ENCODE results near the gene SIT1.

SIT1 gene

GRCh38 chr9:35682520-35683315 is 32.0 kb upstream of the SIT1 start:
- no peak for DNase-seq

GRCh38 chr9:35682051-35682450 is 31.3 kb upstream of the SIT1 start:
- DNase-seq = no peak

- no peak for DNase-seq
These were observed 30.7 kb upstream of the SIT1 start for GRCh38 chr9:35681341-35682002.

- no peak for DNase-seq
These were observed 29.8 kb upstream of the SIT1 start for GRCh38 chr9:35680331-35681105.

GRCh38 chr9:35679766-35680330 is 29.1 kb upstream of the SIT1 start:
- no peak for DNase-seq

- DNase-seq = no peak
These were observed 28.4 kb upstream of the SIT1 start for GRCh38 chr9:35679091-35679490.

- DNase-seq = peak; percentile 43 to 56
These were observed 25.1 kb upstream of the SIT1 start for GRCh38 chr9:35675732-35676392.

- no peak for DNase-seq
These were observed 24.5 kb upstream of the SIT1 start for GRCh38 chr9:35675204-35675603.

- no peak for DNase-seq
These were observed 23.3 kb upstream of the SIT1 start for GRCh38 chr9:35674025-35674361.

- DNase-seq = no peak
These were observed 22.6 kb upstream of the SIT1 start, which contains the start of gene CA9 for GRCh38 chr9:35673132-35674024. Gene CA9 (plus strand): TSS chr9:35673928. CDS start chr9:35673960, 32 bp downstream.

GRCh38 chr9:35669331-35670145 is 18.8 kb upstream of the SIT1 start:
- no peak for DNase-seq

GRCh38 chr9:35667939-35668338 is 17.2 kb upstream of the SIT1 start:
- no peak for DNase-seq

GRCh38 chr9:35666549-35666948 is 15.8 kb upstream of the SIT1 start:
- DNase-seq = no peak

- no peak for DNase-seq
These were observed 15.3 kb upstream of the SIT1 start for GRCh38 chr9:35666045-35666444.

GRCh38 chr9:35665471-35665818 is 14.7 kb upstream of the SIT1 start:
- DNase-seq = no peak

GRCh38 chr9:35664531-35665470 is 14.1 kb upstream of the SIT1 start, which contains the start of gene ARHGEF39:
Gene ARHGEF39 (minus strand): TSS chr9:35665195. CDS start chr9:35665169, 26 bp downstream.
- DNase-seq = peak; percentile 74 to 83

- no peak for DNase-seq
These were observed 11.7 kb upstream of the SIT1 start for GRCh38 chr9:35662437-35662836.

- no peak for DNase-seq
These were observed 11.1 kb upstream of the SIT1 start for GRCh38 chr9:35661756-35662350.

- no peak for DNase-seq
These were observed 10.3 kb upstream of the SIT1 start for GRCh38 chr9:35660966-35661415.

Data from stimulated activated CD4-positive, alpha-beta T cell treated with anti-CD3 and anti-CD28 coated beads, Interleukin-2, amount 100 ng/mL, for 24 hours (primary cell).